Measurements from ENCODE around the gene MCRIP1. TPM values are rescaled to one million over a fixed set of nuclear protein-coding genes. Genes with fewer than 3 reads are reported as not detected.

MCRIP1 gene
- total RNA-seq, 3 donors from 2014 or later (not counting 1 experiment from before 2014, with no cell fraction given) = 81.1 to 95.5 (median 84.2) TPM

- H3K4me1 ChIP-seq (ENCODE audit: control insufficient read depth, insufficient read depth, low read length) = no peaks in the 10 kb centered on the region
- no peaks in the 10 kb centered on the region for H3K36me3 ChIP-seq (ENCODE audit: control insufficient read depth, insufficient read depth, low read length)
- no peak overlapping the region for H3K27ac Mint-ChIP-seq
- H3K4me3 ChIP-seq (ENCODE audit: low read length) = no peak overlapping the region
- intact Hi-C loops (cut with micrococcal nuclease) = no loop called here
- WGBS (ENCODE audit: insufficient coverage) = 79% methylated on average over 24 of the region's 24 CpGs
- H3K4me3 Mint-ChIP-seq = no peak overlapping the region
- no peak overlapping the region for H3K27ac ChIP-seq (ENCODE audit: low read length)
- no peak for TF ChIP-seq CTCF (IDR thresholded peaks at IDR 0.05)
- no peaks in the 10 kb centered on the region for H3K4me1 Mint-ChIP-seq
- H3K9me3 Mint-ChIP-seq = no peaks in the 10 kb centered on the region
- H3K9me3 ChIP-seq (ENCODE audit: control insufficient read depth, insufficient read depth, low read length) = no peaks in the 10 kb centered on the region
- ATAC-seq = no peak
- no peaks in the 10 kb centered on the region for H3K36me3 Mint-ChIP-seq
- H3K27me3 ChIP-seq (ENCODE audit: control insufficient read depth, insufficient read depth, low read length) = no peaks in the 10 kb centered on the region
- H3K27me3 Mint-ChIP-seq (ENCODE audit: low read depth in 2 of 2) = peaks cover 0 to 11% of the 10 kb centered on the region in 2 donors
- DNase-seq = no peak
These were observed 21.2 kb downstream of the MCRIP1 start for GRCh38 chr17:81811705-81812570.

- H3K4me3 Mint-ChIP-seq = no peak overlapping the region
- TF ChIP-seq CTCF (IDR thresholded peaks at IDR 0.05) = no peak
- Histone ChIP-seq H3K4me3 (ENCODE audit: low read length) (no peak overlapping the region), H3K4me1 (ENCODE audit: control insufficient read depth, insufficient read depth, low read length) (no peaks in the 10 kb centered on the region), H3K36me3 (ENCODE audit: control insufficient read depth, insufficient read depth, low read length) (no peaks in the 10 kb centered on the region), H3K27me3 (ENCODE audit: control insufficient read depth, insufficient read depth, low read length) (peaks cover 1% of the 10 kb centered on the region), H3K27ac (ENCODE audit: low read length) (no peak overlapping the region), H3K9me3 (ENCODE audit: control insufficient read depth, insufficient read depth, low read length) (no peaks in the 10 kb centered on the region)
- H3K9me3 Mint-ChIP-seq = no peaks in the 10 kb centered on the region
- ATAC-seq (no peak), DNase-seq (no peak)
- H3K4me1 Mint-ChIP-seq = no peaks in the 10 kb centered on the region
- H3K36me3 Mint-ChIP-seq = no peaks in the 10 kb centered on the region
- 87% methylated on average over 42 of the region's 42 CpGs for WGBS (ENCODE audit: insufficient coverage)
- H3K27ac Mint-ChIP-seq = no peak overlapping the region
- peaks cover 0 to 9% of the 10 kb centered on the region in 2 donors for H3K27me3 Mint-ChIP-seq (ENCODE audit: low read depth in 2 of 2)
- intact Hi-C loops (cut with micrococcal nuclease) = no loop called here
These were observed 22.0 kb downstream of the MCRIP1 start for GRCh38 chr17:81810892-81811704.

GRCh38 chr17:81810476-81810875 lies 22.6 kb downstream of the MCRIP1 start:
- Mint-ChIP-seq H3K27ac (no peak overlapping the region), H3K36me3 (no peaks in the 10 kb centered on the region), H3K9me3 (no peaks in the 10 kb centered on the region), H3K27me3 (ENCODE audit: low read depth in 2 of 2) (peaks cover 0 to 8% of the 10 kb centered on the region in 2 donors), H3K4me3 (no peak overlapping the region), H3K4me1 (no peaks in the 10 kb centered on the region)
- peaks cover 7% of the 10 kb centered on the region for H3K27me3 ChIP-seq (ENCODE audit: control insufficient read depth, insufficient read depth, low read length)
- 84% methylated on average over 8 of the region's 8 CpGs for WGBS (ENCODE audit: insufficient coverage)
- H3K27ac ChIP-seq (ENCODE audit: low read length) = no peak overlapping the region
- H3K4me1 ChIP-seq (ENCODE audit: control insufficient read depth, insufficient read depth, low read length) = no peaks in the 10 kb centered on the region
- H3K9me3 ChIP-seq (ENCODE audit: control insufficient read depth, insufficient read depth, low read length) = no peaks in the 10 kb centered on the region
- TF ChIP-seq CTCF (IDR thresholded peaks at IDR 0.05) = no peak
- no peak overlapping the region for H3K4me3 ChIP-seq (ENCODE audit: low read length)
- ATAC-seq (no peak), DNase-seq (no peak)
- H3K36me3 ChIP-seq (ENCODE audit: control insufficient read depth, insufficient read depth, low read length) = no peaks in the 10 kb centered on the region
- intact Hi-C loops (cut with micrococcal nuclease) = no loop called here

Data from natural killer cell (primary cell).